HCT116 (cell line): ENCODE measurements around the gene OSGIN1.

Experiments used
- CEBPB ChIP-seq: IDR thresholded peaks from 2 replicates; pipeline ENCODE4 v1.6.1; 2012; ENCODE audit warnings: low read depth
- EZH2phosphoT487 ChIP-seq: fragments of 200-600 bp; IDR thresholded peaks from 2 replicates; pipeline ENCODE4 v1.6.1; 2018; ENCODE audit warnings: antibody characterized with exemption, borderline replicate concordance
- POLR2A ChIP-seq: IDR thresholded peaks from 2 replicates; pipeline ENCODE4 v1.7.0; 2011; ENCODE audit warnings: borderline replicate concordance; ENCODE audit not compliant: insufficient read depth, insufficient read length; ENCODE audit errors: extremely low read depth
- POLR2AphosphoS5 ChIP-seq: IDR thresholded peaks from 2 replicates; pipeline ENCODE4 v1.6.1; 2011; ENCODE audit warnings: mild to moderate bottlenecking, low read depth, low read length, moderate library complexity
- YY1 ChIP-seq: IDR thresholded peaks from 2 replicates; pipeline ENCODE4 v1.6.1; 2011; ENCODE audit warnings: low read length, low read depth, moderate library complexity, mild to moderate bottlenecking; ENCODE audit not compliant: insufficient replicate concordance; ENCODE audit errors: extremely low read depth
- ZFX ChIP-seq: fragments of 450-650 bp; IDR thresholded peaks from 2 replicates; pipeline ENCODE4 v1.6.1; 2017
- TF ChIP-seq, protein P1 (sequence below), 3 experiments: fragments of 200-600 bp in 1 of 3; sonication (generic) in 1 of 3; IDR thresholded peaks in 2 of 3; conservative IDR thresholded peaks in 1 of 3; 2 replicates each; pipeline ENCODE4 v1.5.1; 2012 to 2017; ENCODE audit warnings: low read depth in 2 of 3, low read length in 2 of 3, antibody characterized with exemption in 1 of 3, borderline replicate concordance in 1 of 3, control low read depth in 1 of 3, mild to moderate bottlenecking in 1 of 3, mixed read lengths in 1 of 3, mixed run types in 1 of 3, moderate library complexity in 1 of 3; ENCODE audit not compliant: insufficient read depth in 1 of 3

DNA sequence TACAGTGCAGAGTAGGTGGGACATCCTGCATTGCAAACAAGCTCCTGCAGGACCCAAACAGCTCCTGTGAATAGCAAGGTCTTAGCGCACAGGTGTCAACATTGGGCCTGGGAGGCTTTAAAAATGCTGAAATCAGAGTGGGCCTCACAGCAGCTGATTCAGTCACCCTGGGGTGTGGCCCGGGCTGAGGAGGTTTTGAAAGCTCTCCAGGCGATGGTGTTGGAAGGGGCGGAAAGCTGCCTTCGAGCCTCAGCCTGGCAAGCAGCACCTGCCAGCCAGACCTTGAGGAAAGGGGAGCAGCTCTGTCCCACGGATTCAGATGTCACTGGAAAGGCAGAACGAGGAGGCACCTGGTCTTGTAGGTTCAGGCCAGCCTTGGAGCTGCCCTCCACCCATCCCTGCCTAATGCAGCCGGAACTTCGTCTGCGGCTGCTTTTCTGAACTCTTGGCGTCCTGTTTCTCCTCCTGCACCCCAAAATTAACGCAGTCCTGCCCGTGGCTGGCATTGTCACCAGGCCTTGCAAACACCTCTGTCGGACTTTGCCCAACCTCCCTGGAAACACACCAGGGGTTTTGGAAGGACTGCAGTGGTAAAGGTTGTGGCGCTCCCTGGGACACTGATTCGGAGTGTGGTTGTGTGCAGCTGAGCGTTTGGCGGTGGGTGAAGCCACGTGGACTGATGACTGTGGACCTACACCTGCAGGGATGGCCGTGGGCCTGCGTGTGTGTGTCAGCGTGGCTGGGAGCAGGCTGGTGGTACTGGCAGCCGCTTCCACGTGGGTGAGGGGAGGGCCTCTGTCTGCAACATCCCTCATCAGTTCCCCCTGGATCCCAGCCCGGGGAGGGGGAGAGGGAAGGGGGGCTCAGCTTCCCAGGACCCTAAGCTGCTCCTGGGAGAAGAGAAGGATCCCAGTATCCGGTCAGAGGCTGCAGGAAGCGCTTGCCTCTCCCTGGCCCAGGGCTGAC is 18.4 kb downstream of the OSGIN1 start:
- TF ChIP-seq EZH2phosphoT487 (no peak), POLR2A (no peak), CEBPB (no peak), POLR2AphosphoS5 (no peak), ZFX (no peak), YY1 (no peak)
- TF ChIP-seq, protein P1, sequence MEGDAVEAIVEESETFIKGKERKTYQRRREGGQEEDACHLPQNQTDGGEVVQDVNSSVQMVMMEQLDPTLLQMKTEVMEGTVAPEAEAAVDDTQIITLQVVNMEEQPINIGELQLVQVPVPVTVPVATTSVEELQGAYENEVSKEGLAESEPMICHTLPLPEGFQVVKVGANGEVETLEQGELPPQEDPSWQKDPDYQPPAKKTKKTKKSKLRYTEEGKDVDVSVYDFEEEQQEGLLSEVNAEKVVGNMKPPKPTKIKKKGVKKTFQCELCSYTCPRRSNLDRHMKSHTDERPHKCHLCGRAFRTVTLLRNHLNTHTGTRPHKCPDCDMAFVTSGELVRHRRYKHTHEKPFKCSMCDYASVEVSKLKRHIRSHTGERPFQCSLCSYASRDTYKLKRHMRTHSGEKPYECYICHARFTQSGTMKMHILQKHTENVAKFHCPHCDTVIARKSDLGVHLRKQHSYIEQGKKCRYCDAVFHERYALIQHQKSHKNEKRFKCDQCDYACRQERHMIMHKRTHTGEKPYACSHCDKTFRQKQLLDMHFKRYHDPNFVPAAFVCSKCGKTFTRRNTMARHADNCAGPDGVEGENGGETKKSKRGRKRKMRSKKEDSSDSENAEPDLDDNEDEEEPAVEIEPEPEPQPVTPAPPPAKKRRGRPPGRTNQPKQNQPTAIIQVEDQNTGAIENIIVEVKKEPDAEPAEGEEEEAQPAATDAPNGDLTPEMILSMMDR (IDR thresholded peaks at IDR 0.05 in 2 of 3, conservative IDR thresholded peaks at IDR 0.05 in 1 of 3; ENCODE audit: borderline replicate concordance in 1 of 3, insufficient read depth in 1 of 3, low read depth in 2 of 3, low read length in 2 of 3), result no peak
